A673 (cell line): Measurements from ENCODE around the gene LRRC8B. TPM values are rescaled to one million over a fixed set of nuclear protein-coding genes. Genes with fewer than 3 reads are reported as not detected.

Source experiments
- BruUV-seq: library from RNA; stranded (reverse); fragments of 400-500 nt; replicated peaks from 2 replicates; lab custom pipeline; 2021; lab: Mats Ljungman, UMichigan
- CTCF ChIA-PET: fragments of 300-600 bp; sonication (Branson Sonifier 250); formaldehyde crosslinking; loops from one replicate; lab custom pipeline; 2022; ENCODE audit warnings: antibody characterized with exemption; lab: Charles Lee
- POLR2A ChIA-PET: fragments of 300-600 bp; sonication (Branson Sonifier 250); formaldehyde crosslinking; loops from one replicate; lab custom pipeline; 2022; ENCODE audit warnings: antibody characterized with exemption; ENCODE audit not compliant: low non-redundant PET; lab: Charles Lee
- DNase-seq: peaks from one replicate; pipeline ENCODE4 v3.0.0-alpha.2; 2015; ENCODE audit warnings: low spot score
- H3K27ac ChIP-seq: fragments of 200-600 bp; sonication (generic); 2 replicates; pipeline ENCODE4 v1.5.1; 2016; ENCODE audit warnings: mixed run types, low read depth, mild to moderate bottlenecking, mixed read lengths, antibody characterized with exemption, low read length; ENCODE audit not compliant: poor library complexity, severe bottlenecking
- H3K27me3 ChIP-seq: fragments of 200-600 bp; sonication (generic); replicated peaks from 2 replicates; pipeline ENCODE4 v1.6.1; 2017; ENCODE audit warnings: mixed run types, low read depth, mild to moderate bottlenecking, mixed read lengths, antibody characterized with exemption, low read length; ENCODE audit not compliant: insufficient read depth, poor library complexity
- H3K36me3 ChIP-seq: fragments of 200-600 bp; sonication (generic); 2 replicates; pipeline ENCODE4 v1.6.1; 2016; ENCODE audit warnings: mixed run types, mild to moderate bottlenecking, mixed read lengths, antibody characterized with exemption, low read length; ENCODE audit not compliant: insufficient read depth, poor library complexity, severe bottlenecking
- H3K4me1 ChIP-seq: fragments of 200-600 bp; sonication (generic); 2 replicates; pipeline ENCODE4 v1.6.1; 2017; ENCODE audit warnings: mixed run types, mild to moderate bottlenecking, mixed read lengths, antibody characterized with exemption, low read length; ENCODE audit not compliant: insufficient read depth, poor library complexity, severe bottlenecking
- H3K4me3 ChIP-seq: fragments of 200-600 bp; sonication (generic); 2 replicates; pipeline ENCODE4 v1.5.1; 2016; ENCODE audit warnings: low read depth, mixed run types, mild to moderate bottlenecking, mixed read lengths, low read length; ENCODE audit not compliant: poor library complexity, severe bottlenecking
- H3K9me3 ChIP-seq: fragments of 200-600 bp; sonication (generic); 2 replicates; pipeline ENCODE4 v1.6.1; 2016; ENCODE audit warnings: mixed run types, low read depth, mild to moderate bottlenecking, mixed read lengths, antibody characterized with exemption, low read length; ENCODE audit not compliant: poor library complexity, severe bottlenecking
- EZH2 ChIP-seq: fragments of 200-600 bp; sonication (generic); IDR thresholded peaks from 2 replicates; pipeline ENCODE4 v1.6.1; 2017; ENCODE audit warnings: borderline replicate concordance, low read depth, mild to moderate bottlenecking, mixed read lengths, antibody characterized with exemption, low read length; ENCODE audit not compliant: poor library complexity, severe bottlenecking
- intact Hi-C: fragments of 100-400 bp; cut with micrococcal nuclease; formaldehyde crosslinking; loops from one replicate; pipeline ENCODE4 v1.10.0; 2022; ENCODE audit not compliant: unreplicated experiment
- total RNA-seq: library from RNA; stranded (reverse); gene quantifications from 2 replicates; pipeline ENCODE4 v1.2.3, GENCODE V29; 2021
- TF ChIP-seq, protein P1 (sequence below): fragments of 300-800, 200-600 bp; sonication (generic); conservative IDR thresholded peaks from 2 replicates; pipeline ENCODE4 v1.5.1; 2017; ENCODE audit warnings: low read depth, mild to moderate bottlenecking, antibody characterized with exemption, low read length, moderate library complexity, mixed read lengths

Gene LRRC8B
- total RNA-seq, 1 experiment from 2014 or later, result 18.9 TPM

DNA sequence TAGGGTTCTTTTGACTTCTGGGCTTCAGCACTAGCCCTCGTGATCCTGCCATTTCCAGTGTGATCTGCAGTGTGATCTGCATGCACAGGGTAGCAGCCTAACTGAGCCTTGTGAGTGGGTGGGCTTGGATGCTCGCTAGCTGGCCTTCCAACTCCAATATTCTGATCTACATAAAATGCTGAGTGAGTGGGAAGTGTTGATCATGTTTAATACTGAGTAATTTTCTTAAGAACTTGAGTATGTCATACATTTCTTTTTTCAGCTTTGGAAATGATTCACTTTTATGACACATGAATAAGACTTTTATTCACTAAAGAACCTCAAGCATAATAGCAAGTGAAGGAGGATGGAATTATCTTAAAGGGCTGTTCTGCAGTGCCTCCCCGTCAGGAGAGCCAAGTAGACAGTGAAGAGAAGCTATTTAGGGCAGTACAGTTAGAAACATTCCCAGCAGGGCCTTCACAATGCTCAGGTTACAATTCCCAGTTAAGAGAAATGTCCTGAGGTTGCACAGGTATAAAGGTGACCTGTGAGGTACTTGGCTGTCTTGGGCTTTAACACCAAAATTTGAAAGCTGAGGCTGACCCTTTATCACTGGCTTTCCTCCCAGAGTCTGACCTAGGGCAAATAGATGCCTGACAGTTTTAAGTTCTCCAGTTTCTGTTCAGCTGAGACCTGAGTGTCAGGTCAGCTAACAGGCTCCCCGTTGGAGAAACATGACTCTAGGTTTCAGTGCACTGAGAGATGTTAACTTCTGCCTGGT, 79.2 kb downstream of the LRRC8B start:
- POLR2A ChIA-PET, result no interaction called here
- no peak overlapping the region for H3K27ac ChIP-seq

DNA sequence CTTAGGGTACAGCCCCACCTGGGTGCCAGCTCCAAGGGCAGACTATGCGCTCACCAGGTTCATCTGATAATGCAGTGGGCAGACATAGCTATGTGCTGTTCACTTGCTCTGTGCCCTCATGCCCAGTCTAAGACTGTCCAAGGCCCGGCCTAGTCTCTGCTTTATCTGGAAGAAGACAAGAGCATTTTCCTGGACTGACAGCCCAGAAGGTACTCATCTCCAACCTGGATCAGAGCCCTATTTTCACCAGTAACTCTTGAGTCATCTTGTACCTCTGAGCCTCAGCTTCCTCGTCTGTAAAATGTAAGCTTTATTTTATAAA, 79.7 kb downstream of the LRRC8B start:
- no peaks in the 10 kb centered on the region for H3K9me3 ChIP-seq
- no peak for TF ChIP-seq EZH2
- TF ChIP-seq, protein P1, sequence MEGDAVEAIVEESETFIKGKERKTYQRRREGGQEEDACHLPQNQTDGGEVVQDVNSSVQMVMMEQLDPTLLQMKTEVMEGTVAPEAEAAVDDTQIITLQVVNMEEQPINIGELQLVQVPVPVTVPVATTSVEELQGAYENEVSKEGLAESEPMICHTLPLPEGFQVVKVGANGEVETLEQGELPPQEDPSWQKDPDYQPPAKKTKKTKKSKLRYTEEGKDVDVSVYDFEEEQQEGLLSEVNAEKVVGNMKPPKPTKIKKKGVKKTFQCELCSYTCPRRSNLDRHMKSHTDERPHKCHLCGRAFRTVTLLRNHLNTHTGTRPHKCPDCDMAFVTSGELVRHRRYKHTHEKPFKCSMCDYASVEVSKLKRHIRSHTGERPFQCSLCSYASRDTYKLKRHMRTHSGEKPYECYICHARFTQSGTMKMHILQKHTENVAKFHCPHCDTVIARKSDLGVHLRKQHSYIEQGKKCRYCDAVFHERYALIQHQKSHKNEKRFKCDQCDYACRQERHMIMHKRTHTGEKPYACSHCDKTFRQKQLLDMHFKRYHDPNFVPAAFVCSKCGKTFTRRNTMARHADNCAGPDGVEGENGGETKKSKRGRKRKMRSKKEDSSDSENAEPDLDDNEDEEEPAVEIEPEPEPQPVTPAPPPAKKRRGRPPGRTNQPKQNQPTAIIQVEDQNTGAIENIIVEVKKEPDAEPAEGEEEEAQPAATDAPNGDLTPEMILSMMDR, result no peak
- BruUV-seq, result no TSS peak
- no peak overlapping the region for H3K4me3 ChIP-seq
- no peak for DNase-seq
- no peaks in the 10 kb centered on the region for H3K4me1 ChIP-seq
- no peaks in the 10 kb centered on the region for H3K27me3 ChIP-seq
- no peak overlapping the region for H3K27ac ChIP-seq
- POLR2A ChIA-PET, result no interaction called here
- intact Hi-C loops, result no loop called here
- no peaks in the 10 kb centered on the region for H3K36me3 ChIP-seq
- CTCF ChIA-PET, result no interaction called here

More for the DNA sequence above, 79.2 kb downstream of the LRRC8B start:
- intact Hi-C loops, result no loop called here
- H3K36me3 ChIP-seq, result no peaks in the 10 kb centered on the region
- BruUV-seq, result no TSS peak
- no peak for DNase-seq
- no peaks in the 10 kb centered on the region for H3K27me3 ChIP-seq
- CTCF ChIA-PET, result no interaction called here
- no peaks in the 10 kb centered on the region for H3K4me1 ChIP-seq
- H3K9me3 ChIP-seq, result no peaks in the 10 kb centered on the region
- no peak for TF ChIP-seq EZH2
- TF ChIP-seq, protein P1, result no peak
- H3K4me3 ChIP-seq, result no peak overlapping the region

DNA sequence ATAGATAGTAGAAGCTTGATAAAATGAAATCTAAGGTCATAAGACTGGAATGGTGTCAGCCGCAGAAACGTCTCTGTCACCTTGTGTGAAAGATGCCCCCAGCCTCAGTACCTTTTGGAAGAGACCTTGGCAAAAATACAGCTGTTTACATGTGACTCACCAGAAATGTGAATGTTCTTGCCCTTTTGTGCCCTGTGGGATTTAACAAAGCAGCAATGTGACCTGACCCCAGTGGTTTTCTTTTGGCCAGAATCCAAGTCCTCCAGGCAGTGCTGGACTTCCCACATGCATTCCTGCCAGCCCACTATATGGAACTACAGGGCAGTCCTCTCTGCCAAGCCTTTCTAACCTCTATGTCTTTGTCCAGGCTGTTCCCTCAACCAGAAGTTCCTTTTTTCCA, 81.1 kb downstream of the LRRC8B start:
- Histone ChIP-seq H3K9me3 (no peaks in the 10 kb centered on the region), H3K4me1 (no peaks in the 10 kb centered on the region), H3K36me3 (no peaks in the 10 kb centered on the region), H3K27me3 (no peaks in the 10 kb centered on the region), H3K4me3 (no peak overlapping the region), H3K27ac (no peak overlapping the region)
- no TSS peak for BruUV-seq
- CTCF ChIA-PET, result no interaction called here
- DNase-seq, result no peak
- POLR2A ChIA-PET, result no interaction called here
- intact Hi-C loops, result no loop called here
- no peak for TF ChIP-seq EZH2
- TF ChIP-seq, protein P1, result no peak
